AML-193 (cell line): ENCODE results near the gene AOAH.
"Not testable (repeated sequence)": the region's sequence is repeated elsewhere in the genome, so short reads cannot be mapped to it uniquely, and the experiment has no call there.

Experiments
- DNase-seq, 2 experiments: peaks; one replicate each; lab custom pipeline; 2025; lab: John Stamatoyannopoulos, UW

Gene AOAH

GRCh38 chr7:36658335-36659171 is 65.7 kb downstream of the AOAH start:
- no peak for DNase-seq

GRCh38 chr7:36657036-36657660 is 67.1 kb downstream of the AOAH start:
- DNase-seq = no peak

GRCh38 chr7:36654436-36654835 is 69.9 kb downstream of the AOAH start:
- no peak for DNase-seq

GRCh38 chr7:36653663-36654355 is 70.5 kb downstream of the AOAH start:
- no peak for DNase-seq

GRCh38 chr7:36653008-36653662 is 71.2 kb downstream of the AOAH start:
- no peak for DNase-seq

GRCh38 chr7:36652431-36652830 is 71.9 kb downstream of the AOAH start:
- no peak for DNase-seq

- no peak for DNase-seq
These were observed 72.9 kb downstream of the AOAH start for GRCh38 chr7:36651404-36651803.

GRCh38 chr7:36650766-36651312 is 73.5 kb downstream of the AOAH start:
- no peak for DNase-seq

- no peak for DNase-seq
These were observed 74.0 kb downstream of the AOAH start for GRCh38 chr7:36650320-36650719.

- not testable (repeated sequence) for DNase-seq
These were observed 75.0 kb downstream of the AOAH start for GRCh38 chr7:36649319-36649718.

- no peak for DNase-seq
These were observed 75.9 kb downstream of the AOAH start for GRCh38 chr7:36648441-36648840.

GRCh38 chr7:36644625-36645422 is 79.5 kb downstream of the AOAH start:
- DNase-seq = no peak

GRCh38 chr7:36642414-36642813 is 81.9 kb downstream of the AOAH start:
- no peak for DNase-seq

GRCh38 chr7:36642010-36642409 is 82.3 kb downstream of the AOAH start:
- DNase-seq = no peak

GRCh38 chr7:36640682-36641081 is 83.6 kb downstream of the AOAH start:
- DNase-seq = no peak

- DNase-seq = no peak
These were observed 84.5 kb downstream of the AOAH start for GRCh38 chr7:36639826-36640225.

GRCh38 chr7:36638586-36639263 is 85.6 kb downstream of the AOAH start:
- no peak for DNase-seq

- no peak for DNase-seq
These were observed 86.2 kb downstream of the AOAH start for GRCh38 chr7:36638140-36638539.

GRCh38 chr7:36637417-36637816 is 86.9 kb downstream of the AOAH start:
- DNase-seq = no peak

GRCh38 chr7:36636126-36636525 is 88.2 kb downstream of the AOAH start:
- DNase-seq = no peak

GRCh38 chr7:36635091-36635490 is 89.2 kb downstream of the AOAH start:
- no peak for DNase-seq
